Adrenal gland (tissue), 12 donors: ENCODE data around the gene PTCH1. TPM values are rescaled to one million over a fixed set of nuclear protein-coding genes. Genes with fewer than 3 reads are reported as not detected.
A peak's percentile ranks its signal among the peaks of the same experiment; 100 is the strongest.

Experiments
- DNase-seq, 7 donors: peaks; one replicate each; pipeline ENCODE4 v3.0.0-alpha.2; 2019 to 2020
- H3K27ac ChIP-seq, 5 donors: fragments of 200-600 bp; sonication (generic) in 4 of 5; 1 replicate in 3 of 5; 2 replicates in 2 of 5; pipeline versions ENCODE4 v1.5.1 to v1.8.0; 2016 to 2020; ENCODE audit warnings: mild to moderate bottlenecking in 1 of 5
- H3K27me3 ChIP-seq: fragments of 200-600 bp; 2 replicates; pipeline ENCODE4 v1.8.0; 2021
- H3K36me3 ChIP-seq, 2 donors: fragments of 200-600 bp; replicated peaks in 1 of 2; 1 replicate in 1 of 2; 2 replicates in 1 of 2; pipeline versions ENCODE4 v1.5.1 to v1.8.0; 2018 to 2022
- H3K4me1 ChIP-seq, 2 donors: fragments of 200-600 bp; replicated peaks in 1 of 2; 1 replicate in 1 of 2; 2 replicates in 1 of 2; pipeline versions ENCODE4 v1.5.1 to v1.8.0; 2018 to 2021
- H3K4me3 ChIP-seq, 4 donors: fragments of 200-600 bp; sonication (generic) in 3 of 4; one replicate each; pipeline ENCODE4 v1.5.1; 2016 to 2018
- H3K9me3 ChIP-seq, 3 donors: fragments of 200-600 bp; sonication (generic) in 1 of 3; replicated peaks in 1 of 3; 1 replicate in 2 of 3; 2 replicates in 1 of 3; pipeline versions ENCODE4 v1.5.1 to v1.8.0; 2016 to 2021
- CTCF ChIP-seq, 6 experiments: fragments of 450-650 bp in 4 of 6; fragments of 200-600 bp in 2 of 6; sonication (generic) in 1 of 6; IDR thresholded peaks; 1 replicate in 5 of 6; 2 replicates in 1 of 6; pipeline versions ENCODE4 v1.5.1 to v1.8.0; 2016 to 2021; ENCODE audit warnings: antibody characterized with exemption in 6 of 6, mild to moderate bottlenecking in 2 of 6, moderate library complexity in 1 of 6
- POLR2A ChIP-seq, 2 donors: fragments of 450-650 bp; IDR thresholded peaks; one replicate each; pipeline ENCODE4 v1.6.1; 2017; ENCODE audit warnings: antibody characterized with exemption in 2 of 2, mild to moderate bottlenecking in 2 of 2, moderate library complexity in 1 of 2
- WGBS, 4 donors: extraction: QIAGEN DNeasy Blood & Tissue Kit in 2 of 4; methylation state at CpG; one replicate each; pipeline versions ENCODE4 v1.1.5 to v1.1.7; 2013 to 2017; 5-methylcytosine and 5-hydroxymethylcytosine counted together
- intact Hi-C, 2 donors: fragments of 100-400 bp; cut with DNase I; formaldehyde crosslinking; loops; one replicate each; pipeline versions ENCODE4 v1.14.1 to v1.15.0; 2022 to 2023
- polyA plus RNA-seq, 3 donors: library from polyadenylated mRNA; stranded (reverse); fragments of 200-250 nt in 2 of 3; fragments of 350-450 nt in 1 of 3; fragmentation: Illumina TruSeq in 1 of 3; extraction: RNeasy Lipid Tissue Mini Kit (QIAGEN cat#74804) in 1 of 3; gene quantifications; one replicate each; pipeline ENCODE4 v1.2.3, GENCODE V29; 2013 to 2014
- total RNA-seq, 9 donors: library from RNA; depleted of rRNA in 4 of 9; stranded (reverse); fragments of >200 nt in 4 of 9; fragments of 120-200 nt in 1 of 9; fragmentation: NEBNext Ultra II Directional in 1 of 9; extraction: Animal tissue kit (Norgen Biotek cat#: 25700) in 1 of 9; gene quantifications; one replicate each; pipeline versions ENCODE4 v1.1.0 to v1.2.4, GENCODE V29; 2013 to 2023
- donor health status: healthy with polysubstance abuse.
- donor health status: Bipolar disorder and iron deficiency.
- donor health status: DM: yes; HTN: yes; CAD: no.
- donor health status: DM: no; HTN: no; CAD: no.
- donor health status: DM: no; HTN: no; CAD: no.
- donor health status: DM: yes; HTN: yes; CAD: no.

Gene PTCH1
- total and polyA plus RNA-seq, 12 donors = 2.5 to 29.8 (median 9.7) TPM

GRCh38 chr9:95556521-95556920 lies 39.8 kb upstream of the PTCH1 start:
- Histone ChIP-seq H3K4me1 (no peaks in the 10 kb centered on the region), H3K4me3 (no peak overlapping the region), H3K36me3 (no peaks in the 10 kb centered on the region), H3K9me3 (no peaks in the 10 kb centered on the region), H3K27ac (no peak overlapping the region), H3K27me3 (peaks cover 6% of the 10 kb centered on the region)
- DNase-seq = no peak
- no peak for TF ChIP-seq POLR2A (IDR thresholded peaks at IDR 0.05)
- intact Hi-C loops = no loop called here
- 76 to 80% (median 78%) methylated on average over 10 of the region's 10 CpGs for WGBS, 4 donors

GRCh38 chr9:95552814-95553546 lies 36.2 kb upstream of the PTCH1 start:
- H3K4me1 ChIP-seq = no peaks in the 10 kb centered on the region
- H3K9me3 ChIP-seq = no peaks in the 10 kb centered on the region
- intact Hi-C loops = no loop called here
- TF ChIP-seq POLR2A (IDR thresholded peaks at IDR 0.05) = no peak
- no peak for TF ChIP-seq CTCF (IDR thresholded peaks at IDR 0.05)
- H3K27me3 ChIP-seq = peaks cover 6% of the 10 kb centered on the region
- no peak overlapping the region for H3K27ac ChIP-seq
- no peaks in the 10 kb centered on the region for H3K36me3 ChIP-seq
- peak in 6 of 7 donors; percentile 8 to 65 (median 21) for DNase-seq
- WGBS, 4 donors = 21 to 55% (median 26%) methylated on average over 17 to 43 of the region's 43 CpGs
- H3K4me3 ChIP-seq = peak overlapping the region in 1 of 4 donors; percentile 17

GRCh38 chr9:95552255-95552654 lies 35.5 kb upstream of the PTCH1 start:
- Histone ChIP-seq H3K4me3 (no peak overlapping the region), H3K27ac (no peak overlapping the region), H3K9me3 (no peaks in the 10 kb centered on the region), H3K36me3 (no peaks in the 10 kb centered on the region), H3K4me1 (no peaks in the 10 kb centered on the region), H3K27me3 (peaks cover 6% of the 10 kb centered on the region)
- TF ChIP-seq CTCF (IDR thresholded peaks at IDR 0.05) = no peak
- no peak for TF ChIP-seq POLR2A (IDR thresholded peaks at IDR 0.05)
- 81 to 92% (median 90%) methylated on average over 2 to 6 of the region's 6 CpGs for WGBS, 4 donors
- DNase-seq = no peak
- intact Hi-C loops = no loop called here

GRCh38 chr9:95551406-95551805 lies 34.6 kb upstream of the PTCH1 start:
- DNase-seq = no peak
- TF ChIP-seq CTCF (IDR thresholded peaks at IDR 0.05) (no peak), POLR2A (IDR thresholded peaks at IDR 0.05) (no peak)
- Histone ChIP-seq H3K4me3 (no peak overlapping the region), H3K4me1 (no peaks in the 10 kb centered on the region), H3K9me3 (no peaks in the 10 kb centered on the region), H3K27ac (no peak overlapping the region), H3K36me3 (no peaks in the 10 kb centered on the region), H3K27me3 (peaks cover 6% of the 10 kb centered on the region)
- intact Hi-C loops = no loop called here
- WGBS, 4 donors = 86 to 91% (median 89%) methylated on average over 4 of the region's 4 CpGs
